ENCODE measurements around the gene STX16.

Gene STX16

GRCh38 chr20:58665606-58666005 is 14.5 kb downstream of the STX16 start:
- TF ChIP-seq REST (IDR thresholded peaks at IDR 0.05; ENCODE audit: insufficient read depth in 1 of 2, low read depth in 2 of 2, low read length in 2 of 2) (no peak), POLR2AphosphoS5 (IDR thresholded peaks at IDR 0.05; ENCODE audit: low read depth, low read length) (no peak), TAF1 (IDR thresholded peaks at IDR 0.05; ENCODE audit: borderline replicate concordance, insufficient read depth, low read length) (no peak), FOXP2 (optimal IDR thresholded peaks at IDR 0.05; ENCODE audit: borderline replicate concordance, extremely low read depth, extremely low read length, insufficient read depth) (no peak), SIN3A (IDR thresholded peaks at IDR 0.05; ENCODE audit: borderline replicate concordance, insufficient read depth, low read length) (no peak)

- no peak for TF ChIP-seq FOXP2 (optimal IDR thresholded peaks at IDR 0.05; ENCODE audit: borderline replicate concordance, extremely low read depth, extremely low read length, insufficient read depth)
- TF ChIP-seq REST (IDR thresholded peaks at IDR 0.05; ENCODE audit: insufficient read depth in 1 of 2, low read depth in 2 of 2, low read length in 2 of 2): no peak
- TF ChIP-seq POLR2AphosphoS5 (IDR thresholded peaks at IDR 0.05; ENCODE audit: low read depth, low read length): no peak
- no peak for TF ChIP-seq SIN3A (IDR thresholded peaks at IDR 0.05; ENCODE audit: borderline replicate concordance, insufficient read depth, low read length)
- no peak for TF ChIP-seq TAF1 (IDR thresholded peaks at IDR 0.05; ENCODE audit: borderline replicate concordance, insufficient read depth, low read length)
Measured at GRCh38 chr20:58666702-58667101, 15.6 kb downstream of the STX16 start.

GRCh38 chr20:58667975-58668374 is 16.9 kb downstream of the STX16 start:
- no peak for TF ChIP-seq FOXP2 (optimal IDR thresholded peaks at IDR 0.05; ENCODE audit: borderline replicate concordance, extremely low read depth, extremely low read length, insufficient read depth)
- TF ChIP-seq REST (IDR thresholded peaks at IDR 0.05; ENCODE audit: insufficient read depth in 1 of 2, low read depth in 2 of 2, low read length in 2 of 2): no peak
- no peak for TF ChIP-seq TAF1 (IDR thresholded peaks at IDR 0.05; ENCODE audit: borderline replicate concordance, insufficient read depth, low read length)
- no peak for TF ChIP-seq SIN3A (IDR thresholded peaks at IDR 0.05; ENCODE audit: borderline replicate concordance, insufficient read depth, low read length)
- TF ChIP-seq POLR2AphosphoS5 (IDR thresholded peaks at IDR 0.05; ENCODE audit: low read depth, low read length): no peak

GRCh38 chr20:58668901-58669286 is 17.8 kb downstream of the STX16 start:
- TF ChIP-seq TAF1 (IDR thresholded peaks at IDR 0.05; ENCODE audit: borderline replicate concordance, insufficient read depth, low read length): no peak
- no peak for TF ChIP-seq REST (IDR thresholded peaks at IDR 0.05; ENCODE audit: insufficient read depth in 1 of 2, low read depth in 2 of 2, low read length in 2 of 2)
- TF ChIP-seq FOXP2 (optimal IDR thresholded peaks at IDR 0.05; ENCODE audit: borderline replicate concordance, extremely low read depth, extremely low read length, insufficient read depth): no peak
- TF ChIP-seq POLR2AphosphoS5 (IDR thresholded peaks at IDR 0.05; ENCODE audit: low read depth, low read length): no peak
- TF ChIP-seq SIN3A (IDR thresholded peaks at IDR 0.05; ENCODE audit: borderline replicate concordance, insufficient read depth, low read length): no peak

Data from PFSK-1 (cell line).